K562 (cell line): Measurements from ENCODE around the gene ST7.

Source experiments
- CHD4 ChIP-seq: fragments of 200-600 bp; sonication (generic); IDR thresholded peaks from 3 replicates; pipeline ENCODE4 v1.6.1; 2012; ENCODE audit warnings: low read depth, mild to moderate bottlenecking, mixed read lengths, low read length, inconsistent platforms; ENCODE audit not compliant: insufficient read depth, insufficient replicate concordance, poor library complexity, severe bottlenecking
- CREM ChIP-seq: IDR thresholded peaks from 2 replicates; pipeline ENCODE4 v1.6.1; 2014; ENCODE audit warnings: antibody characterized with exemption, low read depth
- GABPA ChIP-seq: fragments of 200-800 bp; sonication (Bioruptor generic); conservative IDR thresholded peaks from 2 replicates; pipeline ENCODE4 v1.6.1; 2016; ENCODE audit warnings: low read depth, missing genetic modification characterization, missing compliant biosample characterization
- PHF8 ChIP-seq: fragments of 200-600 bp; sonication (generic); IDR thresholded peaks from 2 replicates; pipeline ENCODE4 v1.6.1; 2012; ENCODE audit warnings: mixed run types, mild to moderate bottlenecking, inconsistent platforms, low read length, moderate library complexity, borderline replicate concordance
- SMARCC2 ChIP-seq: fragments of 450-650 bp; IDR thresholded peaks from 2 replicates; pipeline ENCODE4 v1.6.1; 2017; ENCODE audit warnings: antibody characterized with exemption, moderate library complexity, mild to moderate bottlenecking, low read depth
- ZFP36 ChIP-seq: fragments of 150-350 bp; IDR thresholded peaks from 2 replicates; pipeline ENCODE4 v1.6.1; 2018; ENCODE audit warnings: low read length, low read depth; ENCODE audit not compliant: partially characterized antibody
- TF ChIP-seq, protein P1 (sequence below), 3 experiments: IDR thresholded peaks in 2 of 3; conservative IDR thresholded peaks in 1 of 3; 2 replicates each; pipeline ENCODE4 v1.5.1; 2011 to 2012; ENCODE audit warnings: low read length in 3 of 3, mild to moderate bottlenecking in 3 of 3, control low read depth in 2 of 3, improper control_type of control experiment in 1 of 3, inconsistent platforms in 1 of 3, low read depth in 1 of 3, mixed read lengths in 1 of 3, moderate library complexity in 1 of 3; ENCODE audit not compliant: insufficient read depth in 2 of 3
- TF ChIP-seq, protein P2 (sequence below): fragments of 450-650 bp; conservative IDR thresholded peaks from 2 replicates; pipeline ENCODE4 v1.6.1; 2016; ENCODE audit warnings: missing genetic modification characterization, low read depth, mild to moderate bottlenecking, control low read depth, missing compliant biosample characterization
- TF ChIP-seq, protein P3 (sequence below): fragments of 450-650 bp; formaldehyde crosslinking; IDR thresholded peaks from 2 replicates; pipeline ENCODE4 v1.4.0; 2022; ENCODE audit warnings: mild to moderate bottlenecking, moderate library complexity

DNA sequence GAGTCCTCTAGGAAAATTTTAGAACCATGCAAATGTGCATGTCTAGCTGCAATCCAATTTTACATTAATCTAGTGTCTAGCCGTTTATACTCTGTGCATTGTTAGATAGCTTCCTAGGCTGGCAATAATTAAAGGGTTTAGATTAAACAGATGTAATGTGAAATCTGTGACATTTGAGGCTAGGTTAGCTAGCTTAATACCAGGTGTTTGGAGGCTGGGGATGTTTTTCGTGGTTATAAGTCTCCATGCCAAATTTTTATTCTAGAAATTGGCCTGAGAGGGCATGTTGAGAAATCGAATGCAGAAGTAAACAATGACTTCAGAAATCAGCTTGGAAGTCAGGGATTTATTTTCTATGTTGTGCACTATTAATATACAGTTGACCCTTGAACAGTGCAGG is 94.2 kb downstream of the ST7 start:
- no peak for TF ChIP-seq CHD4
- no peak for TF ChIP-seq CREM
- TF ChIP-seq, protein P1, sequence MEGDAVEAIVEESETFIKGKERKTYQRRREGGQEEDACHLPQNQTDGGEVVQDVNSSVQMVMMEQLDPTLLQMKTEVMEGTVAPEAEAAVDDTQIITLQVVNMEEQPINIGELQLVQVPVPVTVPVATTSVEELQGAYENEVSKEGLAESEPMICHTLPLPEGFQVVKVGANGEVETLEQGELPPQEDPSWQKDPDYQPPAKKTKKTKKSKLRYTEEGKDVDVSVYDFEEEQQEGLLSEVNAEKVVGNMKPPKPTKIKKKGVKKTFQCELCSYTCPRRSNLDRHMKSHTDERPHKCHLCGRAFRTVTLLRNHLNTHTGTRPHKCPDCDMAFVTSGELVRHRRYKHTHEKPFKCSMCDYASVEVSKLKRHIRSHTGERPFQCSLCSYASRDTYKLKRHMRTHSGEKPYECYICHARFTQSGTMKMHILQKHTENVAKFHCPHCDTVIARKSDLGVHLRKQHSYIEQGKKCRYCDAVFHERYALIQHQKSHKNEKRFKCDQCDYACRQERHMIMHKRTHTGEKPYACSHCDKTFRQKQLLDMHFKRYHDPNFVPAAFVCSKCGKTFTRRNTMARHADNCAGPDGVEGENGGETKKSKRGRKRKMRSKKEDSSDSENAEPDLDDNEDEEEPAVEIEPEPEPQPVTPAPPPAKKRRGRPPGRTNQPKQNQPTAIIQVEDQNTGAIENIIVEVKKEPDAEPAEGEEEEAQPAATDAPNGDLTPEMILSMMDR (IDR thresholded peaks at IDR 0.05 in 2 of 3, conservative IDR thresholded peaks at IDR 0.05 in 1 of 3; ENCODE audit: insufficient read depth in 2 of 3, low read depth in 1 of 3, low read length in 3 of 3) = no peak
- no peak for TF ChIP-seq GABPA (tag)
- no peak for TF ChIP-seq SMARCC2
- TF ChIP-seq PHF8 = no peak
- no peak for TF ChIP-seq ZFP36
- TF ChIP-seq, protein P2, sequence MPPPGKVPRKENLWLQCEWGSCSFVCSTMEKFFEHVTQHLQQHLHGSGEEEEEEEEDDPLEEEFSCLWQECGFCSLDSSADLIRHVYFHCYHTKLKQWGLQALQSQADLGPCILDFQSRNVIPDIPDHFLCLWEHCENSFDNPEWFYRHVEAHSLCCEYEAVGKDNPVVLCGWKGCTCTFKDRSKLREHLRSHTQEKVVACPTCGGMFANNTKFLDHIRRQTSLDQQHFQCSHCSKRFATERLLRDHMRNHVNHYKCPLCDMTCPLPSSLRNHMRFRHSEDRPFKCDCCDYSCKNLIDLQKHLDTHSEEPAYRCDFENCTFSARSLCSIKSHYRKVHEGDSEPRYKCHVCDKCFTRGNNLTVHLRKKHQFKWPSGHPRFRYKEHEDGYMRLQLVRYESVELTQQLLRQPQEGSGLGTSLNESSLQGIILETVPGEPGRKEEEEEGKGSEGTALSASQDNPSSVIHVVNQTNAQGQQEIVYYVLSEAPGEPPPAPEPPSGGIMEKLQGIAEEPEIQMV (tag) = no peak
- TF ChIP-seq, protein P3, sequence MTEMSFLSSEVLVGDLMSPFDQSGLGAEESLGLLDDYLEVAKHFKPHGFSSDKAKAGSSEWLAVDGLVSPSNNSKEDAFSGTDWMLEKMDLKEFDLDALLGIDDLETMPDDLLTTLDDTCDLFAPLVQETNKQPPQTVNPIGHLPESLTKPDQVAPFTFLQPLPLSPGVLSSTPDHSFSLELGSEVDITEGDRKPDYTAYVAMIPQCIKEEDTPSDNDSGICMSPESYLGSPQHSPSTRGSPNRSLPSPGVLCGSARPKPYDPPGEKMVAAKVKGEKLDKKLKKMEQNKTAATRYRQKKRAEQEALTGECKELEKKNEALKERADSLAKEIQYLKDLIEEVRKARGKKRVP (CRISPR knock-in tag) = no peak
